ENCODE data around the gene MSANTD3.
"Not testable (repeated sequence)": the region's sequence is repeated elsewhere in the genome, so short reads cannot be mapped to it uniquely, and the experiment has no call there.

MSANTD3 gene

DNA sequence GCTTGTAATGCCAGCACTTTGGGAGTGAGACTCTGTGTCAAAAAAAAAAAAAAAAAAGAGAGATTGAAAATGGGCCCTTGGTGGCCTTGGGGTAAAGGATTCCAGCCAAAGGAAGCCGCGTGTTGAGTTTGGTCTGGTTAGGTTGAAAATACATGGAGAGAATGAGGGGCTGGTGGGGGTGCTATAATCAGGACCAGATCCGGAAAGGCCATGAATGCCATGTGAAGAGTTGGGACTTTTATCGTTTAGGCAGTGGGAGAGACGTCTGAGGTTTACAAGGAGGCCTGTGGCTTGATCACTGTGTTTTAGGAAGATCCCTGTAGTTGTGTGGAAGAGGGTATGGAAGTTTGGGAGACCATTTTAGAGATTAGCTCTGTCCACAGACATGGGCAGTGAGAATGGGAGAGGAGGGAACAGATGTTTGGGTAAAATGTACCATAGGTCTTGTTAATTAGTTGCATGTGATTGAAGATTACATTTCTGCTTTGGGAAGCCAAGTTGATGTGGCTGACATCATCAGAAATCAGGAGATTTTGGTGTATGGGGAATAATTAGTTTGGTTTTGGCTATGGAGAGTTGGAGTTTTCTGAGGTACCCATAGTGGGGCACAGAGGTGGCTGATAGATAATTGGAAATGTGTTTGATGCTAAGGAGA lies 3.5 kb downstream of the MSANTD3 start:
- DNase-seq = no peak

DNA sequence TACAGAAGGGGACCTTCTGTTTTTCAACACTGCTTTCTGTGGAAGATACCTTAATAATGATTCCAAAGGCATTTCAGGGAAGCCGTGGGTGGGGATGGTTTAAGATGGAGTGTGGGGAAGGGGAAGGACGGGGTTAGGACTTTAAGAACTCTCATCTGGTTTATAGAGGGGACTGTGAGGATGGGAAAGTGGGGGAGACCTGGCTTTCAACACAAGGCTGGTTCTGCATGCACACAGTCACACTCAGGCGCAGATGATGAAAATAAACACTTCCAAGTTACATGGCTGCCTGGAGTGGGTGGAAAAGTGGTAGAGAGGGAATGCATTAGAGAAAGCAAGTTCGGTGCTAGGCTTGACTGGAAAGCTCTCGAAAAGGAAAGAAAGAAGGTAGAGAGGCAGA lies 4.9 kb downstream of the MSANTD3 start:
- no peak for DNase-seq

- no peak for DNase-seq
These were observed 5.8 kb downstream of the MSANTD3 start for GRCh38 chr9:100432736-100433135.

GRCh38 chr9:100436571-100436970 lies 9.6 kb downstream of the MSANTD3 start:
- DNase-seq = no peak

DNA sequence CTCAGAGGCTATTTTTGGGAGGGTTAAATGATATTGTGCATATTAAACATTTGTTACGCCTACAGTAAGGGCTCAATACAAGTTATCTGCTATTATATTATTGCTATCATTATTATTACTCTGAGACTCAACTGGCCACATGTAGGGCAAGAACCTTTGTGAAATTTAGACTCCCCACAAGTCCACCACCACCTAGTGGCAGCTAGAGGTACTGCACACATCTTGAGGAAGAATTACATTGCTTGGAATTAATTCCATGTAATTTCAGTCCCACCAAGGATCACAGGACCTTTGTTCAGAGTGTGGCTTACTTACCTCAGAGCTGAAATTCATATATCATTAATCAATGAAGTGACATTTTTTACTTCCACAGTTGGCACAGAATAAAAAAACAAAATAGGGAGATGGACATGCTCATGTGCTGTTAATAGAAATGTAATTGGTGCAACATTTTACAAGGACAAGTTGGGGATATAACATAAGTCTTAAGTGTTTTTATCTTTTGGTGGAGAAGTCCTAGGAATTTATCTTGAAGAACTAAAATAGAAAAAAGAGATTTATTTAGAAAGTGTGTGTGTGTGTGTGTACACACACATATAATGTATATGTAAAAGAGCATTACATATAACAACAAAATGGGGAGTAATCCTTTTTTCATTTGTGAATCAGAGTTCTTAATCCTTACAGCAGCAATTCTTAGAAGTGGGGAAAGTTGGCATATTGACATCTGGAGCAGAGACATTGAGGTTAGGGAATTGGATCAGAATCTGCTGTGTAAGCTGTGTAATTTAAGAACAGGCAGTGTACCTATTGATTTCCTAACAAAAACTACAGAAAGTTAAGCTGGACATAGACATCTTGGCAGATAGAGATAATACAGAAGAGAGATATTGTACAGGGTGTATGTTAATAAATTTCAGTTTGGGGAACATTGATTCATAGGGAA lies 11.2 kb downstream of the MSANTD3 start:
- peak; percentile 52 to 60 for DNase-seq

- DNase-seq = no peak
These were observed 13.1 kb downstream of the MSANTD3 start for GRCh38 chr9:100440071-100440470.

GRCh38 chr9:100440487-100440886 lies 13.5 kb downstream of the MSANTD3 start:
- DNase-seq = not testable (repeated sequence)

GRCh38 chr9:100441911-100442361 lies 15.0 kb downstream of the MSANTD3 start:
- no peak for DNase-seq

- no peak for DNase-seq
These were observed 17.1 kb downstream of the MSANTD3 start for GRCh38 chr9:100443781-100444768.

GRCh38 chr9:100445161-100445902 lies 18.4 kb downstream of the MSANTD3 start:
- DNase-seq = no peak

DNA sequence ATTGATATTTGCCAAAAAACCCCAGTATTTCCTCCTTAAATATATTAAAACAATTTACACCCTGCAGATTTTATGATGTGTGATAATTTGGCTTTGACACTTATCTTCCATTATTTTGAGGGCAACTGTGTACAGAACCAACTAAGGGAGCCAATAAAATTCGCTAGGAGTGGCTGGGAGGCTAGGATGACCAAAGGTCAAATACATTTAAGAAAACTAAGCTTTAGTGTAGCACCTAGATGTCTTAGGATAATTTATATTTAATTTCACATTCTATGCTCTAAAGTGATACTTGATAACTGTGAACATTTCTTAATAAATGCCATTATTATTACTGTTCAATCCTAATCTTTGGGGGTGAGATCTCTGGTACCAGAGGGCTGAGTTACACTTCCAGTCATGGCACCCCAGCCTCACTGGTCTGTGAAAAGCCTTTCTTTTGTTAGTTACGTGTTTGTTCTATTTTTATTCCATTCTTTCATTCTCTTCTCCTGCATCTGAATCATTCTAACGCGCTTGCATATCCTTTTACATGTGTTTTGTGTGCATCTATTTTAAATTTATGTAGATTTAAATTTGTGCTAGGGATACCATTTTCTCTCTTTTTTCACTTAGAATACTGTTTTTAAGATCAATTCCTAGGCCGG lies 19.1 kb downstream of the MSANTD3 start:
- DNase-seq = no peak

DNA sequence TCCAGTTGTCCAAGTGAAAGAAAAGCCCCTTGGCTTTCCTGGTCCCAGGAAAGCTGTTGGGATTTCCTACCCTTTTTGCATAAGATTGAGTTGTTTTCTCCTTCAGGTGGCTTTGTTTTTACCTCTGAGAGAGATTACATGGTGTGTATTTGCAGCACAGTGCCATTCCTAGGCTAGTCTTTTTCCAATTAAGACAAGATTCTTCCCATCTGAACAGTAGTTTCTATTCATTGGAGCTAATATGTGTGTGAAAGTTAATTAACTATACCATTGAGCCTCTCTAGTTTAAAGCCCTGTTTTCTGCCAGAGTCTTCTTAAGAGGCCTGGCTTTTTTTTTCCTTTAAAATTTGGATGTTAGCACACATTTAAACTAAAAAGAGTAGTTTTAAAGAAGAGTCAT lies 20.1 kb downstream of the MSANTD3 start:
- no peak for DNase-seq

DNA sequence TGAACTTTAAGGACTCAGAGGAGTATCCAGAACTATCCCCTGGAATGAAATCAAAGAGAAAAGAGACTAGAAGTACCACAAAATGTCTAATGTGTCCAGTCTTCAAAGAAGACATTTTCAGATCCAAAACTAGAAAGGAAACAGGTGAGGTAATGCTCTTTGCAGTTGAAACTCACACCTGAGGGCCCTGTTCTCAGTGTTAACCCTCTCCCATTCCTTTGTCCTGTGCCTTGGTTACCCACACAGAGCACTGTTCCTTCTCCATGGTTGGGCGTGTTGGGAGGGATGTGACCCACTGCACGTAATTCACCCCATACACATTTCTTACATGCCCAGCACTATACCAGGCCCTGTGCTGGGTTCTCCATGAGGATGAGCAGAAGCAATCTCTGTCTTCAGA lies 21.3 kb downstream of the MSANTD3 start:
- DNase-seq = no peak

GRCh38 chr9:100449420-100449819 lies 22.5 kb downstream of the MSANTD3 start:
- no peak for DNase-seq

DNA sequence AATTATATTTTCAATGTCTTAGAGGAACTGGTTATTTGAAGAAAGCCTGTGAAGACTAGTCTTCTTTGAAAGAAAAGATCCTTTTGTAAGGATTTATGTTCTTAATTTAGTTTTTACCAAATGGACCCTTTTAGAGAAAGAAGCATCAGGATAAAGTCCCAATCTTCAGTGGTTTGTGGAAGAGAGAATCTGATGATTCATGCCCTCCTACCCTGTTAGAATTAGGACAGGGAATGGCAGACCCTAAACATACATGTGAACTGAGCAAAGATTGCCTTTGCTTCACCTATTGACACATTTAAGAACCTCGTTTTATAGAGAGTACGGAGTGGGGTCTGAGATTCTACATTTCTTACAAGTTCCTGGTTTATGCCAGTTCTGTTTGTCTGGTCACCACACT lies 26.0 kb downstream of the MSANTD3 start:
- no peak for DNase-seq

DNA sequence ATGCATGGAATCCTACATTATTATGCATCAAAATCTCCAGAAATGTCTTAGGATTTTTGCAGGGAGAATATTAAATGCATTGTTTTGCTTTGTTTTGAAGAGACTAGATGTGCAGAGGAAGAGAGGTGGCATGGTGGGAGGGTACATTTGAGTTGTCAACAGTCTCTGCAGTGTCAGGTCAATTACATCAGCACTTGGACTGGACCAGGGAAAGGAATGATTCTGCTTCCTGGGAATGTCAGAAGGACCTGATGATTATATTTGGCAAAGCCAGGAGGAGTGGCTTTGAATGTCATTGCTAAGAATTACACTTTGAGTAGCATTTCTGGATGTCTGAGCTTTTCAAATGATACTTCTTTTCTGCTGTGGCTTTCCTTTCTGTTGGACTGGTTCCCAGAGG lies 28.5 kb downstream of the MSANTD3 start:
- DNase-seq = no peak

DNA sequence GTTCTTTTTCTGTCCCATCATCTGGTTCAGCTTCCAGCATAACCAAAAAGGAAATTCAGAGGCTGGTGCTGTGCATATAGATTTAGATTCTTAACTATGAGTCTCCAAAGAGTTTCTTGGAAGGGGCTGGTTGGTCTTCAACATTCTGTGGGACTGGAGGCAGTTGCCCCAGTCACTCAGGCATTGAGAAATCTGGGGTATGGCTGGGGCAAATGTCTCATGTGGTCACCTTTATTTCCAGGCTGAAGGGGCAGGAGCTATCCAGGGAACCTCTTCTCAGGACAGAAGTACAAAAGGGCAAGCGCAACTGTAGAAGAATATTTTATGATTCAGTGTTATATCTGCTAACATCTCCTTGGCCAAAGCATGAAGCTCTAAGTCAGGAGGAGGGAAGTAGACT lies 30.6 kb downstream of the MSANTD3 start:
- no peak for DNase-seq

- DNase-seq = no peak
These were observed 33.0 kb downstream of the MSANTD3 start for GRCh38 chr9:100459963-100460362.

GRCh38 chr9:100465274-100465673 lies 38.3 kb downstream of the MSANTD3 start:
- DNase-seq = no peak

DNA sequence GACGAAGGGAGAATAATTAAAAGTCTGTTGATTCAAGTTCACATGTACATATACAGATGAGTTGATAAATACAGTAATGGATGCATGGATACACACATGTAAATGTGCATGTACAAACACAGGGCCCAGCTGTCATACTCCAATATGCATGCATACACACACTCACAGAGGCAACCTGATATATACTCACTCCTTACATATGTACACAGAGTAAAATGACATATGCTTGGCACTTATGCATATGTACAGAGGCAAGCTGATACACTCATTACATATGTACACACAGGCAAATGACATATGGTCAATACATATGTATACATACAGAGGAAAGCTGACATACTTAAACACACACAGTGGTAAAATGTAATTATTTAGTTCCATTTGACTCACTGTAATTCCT lies 38.8 kb downstream of the MSANTD3 start:
- DNase-seq = no peak

- no peak for DNase-seq
These were observed 39.4 kb downstream of the MSANTD3 start for GRCh38 chr9:100466171-100466828.
